MM.1S (cell line): ENCODE results near the gene GPC1.

Source experiments
- DNase-seq: peaks from one replicate; pipeline ENCODE4 v3.0.0-alpha.2; 2015
- H2AFZ ChIP-seq: fragments of 300-600 bp; sonication (generic); 2 replicates; pipeline ENCODE4 v1.6.0; 2016; ENCODE audit warnings: antibody characterized with exemption, low read length
- H3F3A ChIP-seq: fragments of 300-600 bp; sonication (generic); 2 replicates; pipeline ENCODE4 v1.6.1; 2016; ENCODE audit warnings: mild to moderate bottlenecking, antibody characterized with exemption, low read length, moderate library complexity, mixed read lengths; ENCODE audit not compliant: insufficient read depth
- H3K27ac ChIP-seq: fragments of 300-600 bp; sonication (generic); 2 replicates; pipeline ENCODE4 v1.5.1; 2016; ENCODE audit warnings: mild to moderate bottlenecking, low read length
- H3K27me3 ChIP-seq: fragments of 300-600 bp; sonication (generic); replicated peaks from 2 replicates; pipeline ENCODE4 v1.6.0; 2016; ENCODE audit warnings: low read length; ENCODE audit not compliant: insufficient read depth
- H3K36me3 ChIP-seq: fragments of 300-600 bp; sonication (generic); replicated peaks from 2 replicates; pipeline ENCODE4 v1.6.1; 2016; ENCODE audit warnings: mild to moderate bottlenecking, low read length, mixed read lengths; ENCODE audit not compliant: insufficient read depth
- H3K4me1 ChIP-seq: fragments of 300-600 bp; sonication (generic); 2 replicates; pipeline ENCODE4 v1.6.1; 2016; ENCODE audit warnings: low read length, mixed read lengths
- H3K4me2 ChIP-seq: fragments of 300-600 bp; sonication (generic); 2 replicates; pipeline ENCODE4 v1.6.0; 2016; ENCODE audit warnings: low read depth, low read length
- H3K4me3 ChIP-seq: fragments of 300-600 bp; sonication (generic); 2 replicates; pipeline ENCODE4 v1.5.1; 2016; ENCODE audit warnings: low read length, mixed read lengths
- H3K79me2 ChIP-seq: fragments of 300-600 bp; sonication (generic); 2 replicates; pipeline ENCODE4 v1.6.1; 2016; ENCODE audit warnings: mixed run types, low read length, mixed read lengths
- H3K9ac ChIP-seq: fragments of 300-600 bp; sonication (generic); 2 replicates; pipeline ENCODE4 v1.6.1; 2016; ENCODE audit warnings: low read length, mixed read lengths
- H3K9me2 ChIP-seq: fragments of 300-600 bp; sonication (generic); replicated peaks from 2 replicates; pipeline ENCODE4 v1.6.1; 2016; ENCODE audit warnings: mild to moderate bottlenecking, low read length, mixed read lengths; ENCODE audit not compliant: insufficient read depth
- H3K9me3 ChIP-seq: fragments of 300-600 bp; sonication (generic); replicated peaks from 2 replicates; pipeline ENCODE4 v1.6.1; 2016; ENCODE audit warnings: mild to moderate bottlenecking, low read length, mixed read lengths; ENCODE audit not compliant: insufficient read depth
- H4K20me1 ChIP-seq: fragments of 300-600 bp; sonication (generic); 2 replicates; pipeline ENCODE4 v1.6.1; 2016; ENCODE audit warnings: mild to moderate bottlenecking, low read length, moderate library complexity, mixed read lengths; ENCODE audit not compliant: insufficient read depth
- EZH2 ChIP-seq: fragments of 300-600 bp; sonication (generic); optimal IDR thresholded peaks from 2 replicates; pipeline ENCODE3; 2017; ENCODE audit warnings: low read depth, mild to moderate bottlenecking, antibody characterized with exemption, low read length, mixed read lengths
- EZH2phosphoT487 ChIP-seq: fragments of 300-600 bp; sonication (generic); IDR thresholded peaks from 2 replicates; pipeline ENCODE4 v1.6.1; 2018; ENCODE audit warnings: antibody characterized with exemption, low read length
- TF ChIP-seq, protein P1 (sequence below): fragments of 300-600 bp; sonication (generic); IDR thresholded peaks from 2 replicates; pipeline ENCODE4 v1.5.1; 2016; ENCODE audit warnings: antibody characterized with exemption, low read length, mixed read lengths

The GPC1 gene

DNA sequence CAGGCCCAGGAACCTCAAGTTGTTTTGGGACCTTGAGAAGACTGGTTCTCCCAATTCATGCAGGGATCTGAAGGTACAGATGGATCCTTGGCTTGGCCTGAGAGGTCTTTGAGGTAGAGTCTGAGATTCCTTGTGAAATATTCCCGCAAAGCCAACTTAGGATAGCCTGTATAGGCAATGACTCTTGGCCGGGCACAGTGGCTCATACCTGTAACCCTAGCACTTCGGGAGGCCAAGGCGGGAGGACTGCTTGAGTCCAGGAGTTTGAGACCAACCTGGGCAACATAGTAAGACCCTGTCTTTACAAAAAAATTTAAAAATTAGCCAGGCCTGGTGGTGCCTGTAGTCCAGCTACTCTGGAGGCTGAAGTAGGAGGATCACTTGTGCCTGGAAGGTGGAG is 81.9 kb downstream of the GPC1 start:
- H3K4me1 ChIP-seq, result 0 out of 2 replicates have a peak, but pooled peaks cover 5% of the 10 kb centered on the region

More for the DNA sequence above, 81.9 kb downstream of the GPC1 start:
- Histone ChIP-seq H4K20me1 (no peaks in the 10 kb centered on the region), H3K4me2 (no peak overlapping the region), H3K4me3 (no peak overlapping the region), H3K9ac (no peak overlapping the region), H3K79me2 (no peaks in the 10 kb centered on the region), H3K36me3 (no peaks in the 10 kb centered on the region), H3F3A (peaks cover 6% of the 10 kb centered on the region; the same call in 1 of the 2 replicates), H3K9me2 (no peaks in the 10 kb centered on the region), H2AFZ (no peak overlapping the region), H3K27me3 (no peaks in the 10 kb centered on the region), H3K27ac (no peak overlapping the region), H3K9me3 (no peaks in the 10 kb centered on the region)
- TF ChIP-seq, protein P1, sequence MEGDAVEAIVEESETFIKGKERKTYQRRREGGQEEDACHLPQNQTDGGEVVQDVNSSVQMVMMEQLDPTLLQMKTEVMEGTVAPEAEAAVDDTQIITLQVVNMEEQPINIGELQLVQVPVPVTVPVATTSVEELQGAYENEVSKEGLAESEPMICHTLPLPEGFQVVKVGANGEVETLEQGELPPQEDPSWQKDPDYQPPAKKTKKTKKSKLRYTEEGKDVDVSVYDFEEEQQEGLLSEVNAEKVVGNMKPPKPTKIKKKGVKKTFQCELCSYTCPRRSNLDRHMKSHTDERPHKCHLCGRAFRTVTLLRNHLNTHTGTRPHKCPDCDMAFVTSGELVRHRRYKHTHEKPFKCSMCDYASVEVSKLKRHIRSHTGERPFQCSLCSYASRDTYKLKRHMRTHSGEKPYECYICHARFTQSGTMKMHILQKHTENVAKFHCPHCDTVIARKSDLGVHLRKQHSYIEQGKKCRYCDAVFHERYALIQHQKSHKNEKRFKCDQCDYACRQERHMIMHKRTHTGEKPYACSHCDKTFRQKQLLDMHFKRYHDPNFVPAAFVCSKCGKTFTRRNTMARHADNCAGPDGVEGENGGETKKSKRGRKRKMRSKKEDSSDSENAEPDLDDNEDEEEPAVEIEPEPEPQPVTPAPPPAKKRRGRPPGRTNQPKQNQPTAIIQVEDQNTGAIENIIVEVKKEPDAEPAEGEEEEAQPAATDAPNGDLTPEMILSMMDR, result no peak
- TF ChIP-seq EZH2phosphoT487, result no peak
- no peak for TF ChIP-seq EZH2
- no peak for DNase-seq
